ENCODE data around the gene LGALS9.
A peak's percentile ranks its signal among the peaks of the same experiment; 100 is the strongest.
"Not testable (repeated sequence)": the region's sequence is repeated elsewhere in the genome, so short reads cannot be mapped to it uniquely, and the experiment has no call there.

Gene LGALS9

DNA sequence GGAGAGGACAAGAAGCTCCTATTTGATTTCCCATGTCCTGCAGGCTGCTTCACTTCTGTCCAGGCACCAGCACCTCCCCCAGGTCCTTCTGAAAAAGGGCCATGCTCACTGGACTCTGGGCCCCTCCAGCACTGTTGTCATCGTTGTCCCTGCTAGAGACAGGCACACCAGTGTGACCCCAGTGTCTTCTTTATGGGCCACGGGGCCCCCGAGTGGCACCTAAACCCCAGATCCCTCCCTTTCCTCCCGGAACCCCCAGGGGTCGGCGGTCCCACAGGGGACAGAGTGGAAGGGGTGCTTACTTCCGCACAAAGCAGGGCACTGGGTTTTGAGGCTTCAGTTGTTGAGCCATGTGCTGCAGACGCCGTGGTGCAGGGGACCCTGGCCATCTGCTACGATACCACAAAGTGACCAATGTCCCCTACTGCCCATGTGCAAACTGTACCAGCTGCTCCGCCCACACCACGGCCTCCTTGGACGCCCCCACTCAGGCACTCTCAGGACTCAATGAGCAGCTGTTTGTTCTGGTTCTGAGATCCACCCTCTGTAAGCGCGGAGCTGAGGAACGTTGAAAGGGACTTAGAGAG, 24.6 kb downstream of the LGALS9 start:
- not testable (repeated sequence) for DNase-seq

DNA sequence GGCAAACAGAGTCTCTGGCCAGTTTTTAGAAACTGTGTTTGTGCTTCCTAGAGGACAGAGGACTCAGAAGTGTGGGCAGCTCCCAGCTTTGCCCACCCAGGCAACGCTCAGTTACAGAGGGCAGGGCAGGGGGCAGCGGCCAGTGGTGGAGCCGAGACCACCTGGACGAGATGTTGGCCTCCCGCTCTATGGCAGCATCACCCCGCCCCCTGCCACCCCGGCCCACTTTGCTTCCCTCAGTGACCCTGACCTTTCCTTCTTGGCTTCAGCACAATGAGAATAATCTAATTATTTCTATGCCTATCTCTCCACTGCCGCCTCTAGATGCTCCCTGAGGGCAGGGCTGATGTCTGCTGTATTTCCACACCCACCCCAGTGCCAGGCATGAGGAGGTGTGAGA, 25.6 kb downstream of the LGALS9 start:
- DNase-seq: not testable (repeated sequence)

DNA sequence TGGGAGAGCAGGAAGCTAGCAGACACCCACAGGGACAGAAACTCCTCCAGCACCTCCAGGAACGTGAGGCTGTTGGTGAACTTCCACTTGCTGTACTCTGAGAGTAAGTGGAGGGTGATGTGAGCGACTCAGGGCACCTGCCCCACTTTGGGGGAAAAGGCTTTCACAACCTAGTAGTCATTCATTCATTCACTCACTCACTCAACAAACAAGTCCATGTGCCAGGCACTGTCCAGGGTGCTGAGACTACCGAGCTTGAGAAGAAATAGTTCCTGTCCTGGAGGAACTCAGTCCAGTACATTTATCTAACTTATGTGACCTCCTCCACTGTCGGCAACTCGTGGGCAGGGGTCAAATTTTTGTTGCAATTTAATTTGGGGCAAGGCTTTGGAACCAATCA, 26.6 kb downstream of the LGALS9 start:
- no peak for DNase-seq

DNA sequence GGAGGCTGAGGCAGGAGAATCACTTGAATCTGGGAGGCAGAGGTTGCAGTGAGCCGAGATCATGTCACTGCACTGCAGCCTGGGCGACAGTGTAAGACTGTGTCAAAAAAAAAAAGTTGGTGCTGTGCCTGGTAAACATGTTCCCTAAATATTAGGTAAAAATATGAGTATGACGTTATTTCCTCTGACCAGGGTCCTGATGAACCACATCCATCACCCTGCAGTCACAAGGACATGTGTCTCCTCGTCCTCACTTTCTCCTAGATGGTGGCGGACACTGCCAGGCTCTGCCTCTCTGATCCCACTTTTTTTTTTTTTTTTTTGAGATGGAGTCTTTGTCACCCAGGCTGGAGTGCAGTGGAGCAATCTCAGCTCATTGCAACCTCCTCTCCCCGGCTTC, 28.7 kb downstream of the LGALS9 start:
- no peak for DNase-seq

DNA sequence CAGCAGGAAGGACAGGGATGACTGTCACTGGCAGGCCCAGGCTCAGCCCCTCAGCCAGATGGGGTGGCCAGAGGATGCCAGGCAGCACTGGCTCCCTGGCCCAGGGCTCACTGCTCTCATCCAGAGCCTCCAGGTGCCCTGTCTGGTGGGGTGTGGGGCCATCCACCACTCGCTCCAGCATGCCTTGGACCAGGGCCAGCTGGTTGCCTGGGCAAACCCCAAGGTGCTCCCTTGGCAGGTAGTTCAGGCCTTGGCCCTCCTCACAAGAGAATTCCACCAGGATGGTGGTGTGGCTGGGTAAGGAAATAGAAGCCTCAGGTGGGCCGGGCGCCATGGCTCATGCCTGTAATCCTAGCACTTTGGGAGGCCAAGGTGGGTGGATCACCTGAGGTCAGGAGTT, 29.4 kb downstream of the LGALS9 start:
- DNase-seq: no peak

DNA sequence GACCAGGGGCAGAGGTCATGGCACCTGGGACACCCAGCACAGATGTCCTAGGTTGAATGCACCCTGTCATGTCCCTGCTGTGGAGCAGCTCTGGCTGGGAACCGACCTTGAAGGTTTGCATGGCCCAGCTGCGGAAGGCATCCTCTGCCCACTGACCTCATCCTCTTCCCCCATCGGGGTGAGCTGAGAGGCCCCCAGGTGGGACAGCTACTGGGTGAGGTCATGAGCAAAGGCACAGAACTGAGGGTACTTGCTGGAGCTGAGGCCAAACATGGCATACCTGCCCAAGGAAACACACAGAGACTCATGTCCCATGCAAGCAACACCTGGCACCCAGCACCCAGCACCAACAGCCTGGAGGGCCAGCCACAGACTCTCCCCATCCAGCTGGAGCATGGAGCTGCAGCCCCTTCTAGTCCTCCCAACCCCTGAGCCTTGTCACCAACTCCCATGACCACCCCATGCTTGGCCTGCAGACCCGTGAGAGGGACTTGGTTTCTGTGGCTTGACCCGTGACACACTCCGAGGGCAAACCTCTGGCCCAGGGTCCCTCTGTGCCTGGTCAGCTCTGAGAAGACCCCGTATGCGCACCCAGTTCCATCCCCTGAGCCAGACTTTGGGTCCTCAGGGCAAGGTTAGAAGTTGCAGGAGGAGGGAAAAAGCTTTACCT, 33.1 kb downstream of the LGALS9 start:
- DNase-seq: no peak

DNA sequence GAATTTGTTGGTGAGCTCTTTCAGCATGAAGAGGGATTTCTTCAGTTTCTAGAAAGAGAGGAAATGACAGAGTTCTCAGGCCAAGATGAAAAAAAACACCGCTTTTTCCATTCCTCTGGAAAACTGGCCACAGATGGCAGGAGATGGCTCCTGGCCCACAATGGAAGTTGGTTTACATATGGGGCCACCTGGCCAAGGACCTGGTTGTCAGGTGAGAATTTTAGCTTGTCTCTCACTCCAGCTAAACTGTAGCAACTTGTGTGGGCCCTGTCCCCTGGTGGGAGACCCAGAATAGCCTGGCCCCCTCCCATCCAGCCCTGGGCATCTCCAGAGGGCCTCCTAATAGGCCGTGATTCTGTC, 33.6 kb downstream of the LGALS9 start:
- DNase-seq: no peak

DNA sequence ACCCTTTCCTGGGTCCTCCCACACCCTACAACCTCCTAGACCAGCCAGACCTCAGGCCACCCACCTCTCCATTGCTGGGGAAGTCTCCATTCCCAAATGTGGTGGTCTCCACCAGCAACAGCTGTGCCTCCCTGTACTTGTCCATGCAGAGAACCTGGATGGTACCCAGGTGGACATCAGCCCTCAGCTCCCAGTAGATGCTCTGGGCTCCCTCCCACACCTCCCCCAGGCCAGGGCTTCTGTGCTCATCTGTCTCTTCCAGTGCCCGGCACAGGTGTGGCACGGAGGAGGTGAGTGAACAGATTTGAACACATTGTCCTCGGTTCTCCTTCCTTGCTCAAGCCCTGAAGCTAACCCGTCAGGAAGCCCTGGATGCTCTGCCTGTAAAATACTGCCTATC, 34.6 kb downstream of the LGALS9 start:
- DNase-seq: no peak

DNA sequence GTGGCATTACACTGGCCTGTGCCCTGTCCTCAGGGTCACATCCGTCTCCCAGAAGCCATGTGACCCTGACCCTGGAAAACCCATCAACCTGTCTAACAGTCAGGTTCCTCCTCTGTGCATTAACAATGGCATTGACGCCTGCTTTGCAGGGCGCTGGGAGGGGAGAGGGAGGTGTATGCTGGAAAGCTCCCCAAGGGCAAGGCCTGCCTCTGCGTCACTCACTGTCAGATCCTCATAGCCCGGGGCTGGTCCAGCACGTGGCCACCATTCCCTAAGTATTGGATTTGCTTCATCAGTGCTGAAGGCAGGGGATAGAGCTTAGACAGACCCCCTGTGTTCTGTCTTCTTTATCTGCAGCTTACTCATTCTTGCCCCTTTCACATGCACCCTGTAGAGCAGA, 35.3 kb downstream of the LGALS9 start:
- DNase-seq: not testable (repeated sequence)

DNA sequence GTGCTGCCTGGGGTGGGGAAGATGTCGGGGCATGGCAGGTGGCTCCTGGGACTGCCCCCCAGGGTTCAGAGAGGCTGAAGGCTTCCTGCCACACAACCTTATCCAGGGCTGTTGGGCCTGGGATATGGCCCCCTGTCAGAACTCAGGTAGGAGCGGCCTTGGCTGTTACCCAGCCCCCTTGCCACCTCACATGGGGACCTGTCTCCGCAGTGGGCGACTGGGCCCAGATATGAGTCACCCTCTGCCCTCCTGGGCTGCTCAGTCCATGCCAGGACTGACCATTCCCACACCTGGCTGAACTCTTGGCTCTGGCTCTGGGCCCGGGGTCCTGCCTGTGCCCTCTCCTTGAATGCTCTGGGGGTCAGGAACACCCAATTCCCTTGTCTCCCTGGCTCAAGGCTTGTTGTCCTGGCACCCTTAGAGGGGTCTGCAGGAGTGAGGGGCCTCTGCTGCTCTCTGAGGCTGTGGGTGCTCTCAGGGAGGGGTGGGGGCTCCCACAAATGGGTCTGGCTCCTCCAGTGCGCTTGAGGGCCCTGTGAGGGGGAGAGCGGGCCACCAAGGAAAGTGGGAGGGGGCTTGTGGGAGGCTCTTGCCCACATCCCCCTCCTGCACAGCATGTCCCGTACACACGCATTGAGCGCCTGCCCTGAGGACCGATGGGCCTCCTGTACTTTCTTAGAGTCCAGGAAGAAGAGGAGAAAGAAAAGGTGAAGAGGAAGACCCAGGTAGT, 36.0 kb downstream of the LGALS9 start:
- DNase-seq: peak; percentile 41

DNA sequence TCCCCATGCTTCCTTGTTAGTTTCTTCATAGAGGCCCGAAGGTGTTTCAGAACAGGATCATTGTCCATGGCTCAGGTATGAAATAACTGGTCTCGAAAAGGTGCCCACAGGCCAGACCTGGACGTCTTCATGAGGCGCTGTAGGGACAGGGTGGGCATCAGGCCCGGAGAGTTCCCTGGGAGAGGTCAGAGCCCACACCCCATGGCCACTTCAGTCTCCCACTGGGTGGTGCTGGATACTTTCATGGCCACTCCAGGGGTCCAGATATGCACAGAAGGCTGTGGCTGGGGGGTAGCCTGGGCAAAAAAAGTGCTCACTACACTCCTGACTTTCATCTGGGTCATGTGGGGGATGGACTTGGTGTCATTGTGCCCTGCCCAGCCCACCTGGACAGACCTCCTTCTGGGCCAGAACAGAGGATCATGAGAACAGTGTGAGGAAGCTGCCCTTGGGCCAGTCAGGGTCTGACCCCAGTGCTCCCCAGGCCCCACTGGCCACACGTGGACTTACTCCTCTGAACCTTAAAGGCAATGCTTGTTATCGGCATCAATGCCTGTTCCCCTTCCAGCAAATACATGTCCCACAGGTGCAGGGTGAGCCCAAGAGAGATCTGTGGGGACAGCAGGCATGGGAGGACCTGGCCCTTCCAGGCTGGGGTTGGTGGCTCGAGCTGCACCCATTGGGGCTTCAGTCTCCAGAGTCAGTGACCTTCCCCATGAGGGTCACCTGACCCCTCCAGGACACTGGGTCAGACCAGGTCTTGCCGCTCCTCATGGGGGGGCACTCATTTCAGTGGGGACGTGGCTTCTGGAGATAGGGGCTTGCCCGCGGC, 36.9 kb downstream of the LGALS9 start:
- peak; percentile 42 for DNase-seq

DNA sequence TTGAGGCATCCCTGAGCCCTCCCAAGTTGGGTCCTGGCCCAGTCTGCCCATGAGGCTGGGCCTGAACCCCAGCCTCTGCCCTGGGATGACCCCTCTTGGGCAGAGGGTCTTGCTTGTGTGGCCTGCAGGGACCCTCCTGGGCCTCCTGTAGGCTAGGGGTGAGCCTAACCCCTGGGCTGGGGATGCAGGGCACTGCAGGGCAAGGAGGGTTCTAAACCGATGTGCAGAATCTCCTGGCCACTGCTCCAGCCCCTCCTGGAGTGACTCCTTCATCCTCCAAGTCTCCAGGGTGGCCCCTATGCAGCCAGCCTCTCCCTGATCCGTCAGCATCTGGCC, 37.5 kb downstream of the LGALS9 start:
- DNase-seq: peak; percentile 46

DNA sequence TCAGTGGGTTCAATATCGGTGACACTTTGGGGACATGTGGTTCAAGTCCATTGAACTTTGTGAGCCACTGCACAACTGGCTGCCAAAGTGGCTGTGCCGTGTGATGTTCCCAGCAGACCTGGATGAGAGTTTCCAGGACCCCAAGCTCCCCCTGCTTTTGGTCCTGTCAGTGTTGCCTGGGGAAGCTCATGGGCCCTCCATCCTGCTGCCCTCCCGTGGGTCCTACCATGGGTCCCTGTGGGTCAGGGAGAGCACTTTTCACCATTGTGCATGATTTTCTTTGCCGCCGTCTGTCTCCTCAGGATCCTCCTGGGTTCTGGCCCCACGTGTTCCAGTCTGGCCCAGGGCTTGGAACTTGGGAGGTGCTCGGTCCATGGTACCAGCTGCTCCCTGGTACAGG, 38.1 kb downstream of the LGALS9 start:
- DNase-seq: peak; percentile 28

DNA sequence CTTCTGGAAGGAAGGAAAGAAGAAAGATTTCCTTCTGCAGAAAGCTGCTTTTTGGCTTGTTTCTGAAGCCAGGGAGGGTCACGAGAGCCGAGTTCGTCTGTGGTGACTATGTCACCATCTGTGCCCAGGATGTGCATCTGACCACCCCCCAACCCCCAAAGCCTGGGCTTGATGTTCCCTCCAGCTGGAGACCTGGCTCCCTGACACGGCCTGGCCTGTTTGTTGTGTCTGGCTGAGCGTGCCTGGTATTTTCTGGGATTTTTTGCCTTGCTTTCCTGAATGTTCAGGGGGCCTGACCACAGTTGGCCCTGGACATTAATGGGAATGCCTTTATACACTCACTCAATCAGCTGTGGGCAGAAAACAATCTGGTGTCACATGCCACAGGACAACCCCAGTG, 38.9 kb downstream of the LGALS9 start:
- no peak for DNase-seq

DNA sequence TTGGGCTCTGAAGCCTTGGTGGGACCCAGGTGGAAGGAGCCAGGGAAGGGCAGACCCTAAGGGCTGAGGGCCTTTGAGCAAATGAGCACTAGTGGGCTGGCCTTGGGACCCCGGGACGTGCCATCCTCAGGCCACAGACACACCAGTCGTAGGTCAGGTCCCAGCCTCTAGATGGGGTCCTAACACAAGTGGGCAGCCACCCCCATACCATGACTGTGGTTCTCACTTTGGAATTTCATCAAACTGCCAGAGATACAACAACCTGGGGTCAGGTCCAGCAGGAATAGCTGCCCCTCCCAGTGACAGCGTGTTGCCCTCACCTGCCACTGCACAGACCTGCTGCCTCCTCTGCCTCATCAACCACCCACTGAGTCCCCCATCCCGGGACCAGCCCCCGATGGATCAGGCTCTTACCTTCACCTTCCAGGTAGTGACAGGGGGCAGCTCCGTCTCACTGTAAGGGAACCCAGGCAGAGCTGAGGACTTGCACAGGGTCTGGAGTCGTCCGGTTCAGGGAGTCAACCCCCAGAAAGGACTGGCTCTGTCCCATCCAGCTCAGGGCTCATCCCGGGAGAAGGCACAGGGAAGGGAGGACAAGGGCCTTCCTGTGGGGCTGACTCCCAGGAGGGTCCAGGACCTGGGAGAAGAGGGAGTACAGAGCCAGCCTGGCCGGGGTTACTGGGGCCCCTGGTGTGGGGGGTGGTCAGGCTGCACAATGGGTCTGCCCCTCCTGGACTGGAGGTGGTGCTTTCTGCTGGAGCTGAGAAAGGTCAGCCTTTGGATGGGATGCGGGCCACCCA, 40.0 kb downstream of the LGALS9 start:
- DNase-seq: no peak

DNA sequence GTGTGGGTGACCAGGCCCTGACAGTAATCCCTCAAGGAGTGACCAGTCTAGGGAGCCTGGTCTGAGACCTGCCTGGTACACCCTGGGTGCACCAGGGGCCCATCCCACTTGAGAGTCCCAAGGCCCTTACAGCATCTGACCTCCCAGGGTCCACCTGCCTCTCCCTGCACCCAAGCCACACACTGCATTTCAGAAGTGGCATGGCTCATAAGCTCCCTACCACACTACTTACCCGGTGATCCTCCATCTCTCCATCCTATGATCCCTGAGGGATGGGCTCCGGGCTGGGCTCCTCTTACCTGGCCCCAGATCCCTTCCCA, 40.6 kb downstream of the LGALS9 start:
- no peak for DNase-seq

DNA sequence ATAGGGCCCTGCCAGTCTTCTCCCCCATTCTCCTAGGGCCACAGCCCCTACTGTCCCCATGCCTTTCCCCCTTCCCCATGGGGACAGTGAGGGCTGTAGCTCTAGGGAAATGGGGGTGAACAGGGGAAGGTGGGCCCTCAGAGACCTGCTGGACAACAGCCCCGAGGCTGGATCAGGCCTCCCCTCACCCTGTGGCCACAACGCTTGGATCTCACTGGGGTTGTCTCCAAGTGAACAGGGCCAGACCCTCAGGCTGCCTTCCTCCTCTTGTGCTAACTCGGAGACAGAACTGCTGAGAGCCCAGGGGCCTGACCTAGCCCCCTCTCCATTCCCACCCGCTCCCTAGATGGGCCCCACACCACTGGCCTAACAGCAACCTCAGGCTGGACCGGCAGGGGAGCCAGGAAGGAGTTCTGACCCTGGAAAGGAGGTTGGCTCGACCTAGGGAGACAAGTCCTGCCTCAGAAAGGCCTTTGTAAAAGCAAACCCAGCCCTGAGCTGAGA, 41.0 kb downstream of the LGALS9 start:
- not testable (repeated sequence) for DNase-seq

DNA sequence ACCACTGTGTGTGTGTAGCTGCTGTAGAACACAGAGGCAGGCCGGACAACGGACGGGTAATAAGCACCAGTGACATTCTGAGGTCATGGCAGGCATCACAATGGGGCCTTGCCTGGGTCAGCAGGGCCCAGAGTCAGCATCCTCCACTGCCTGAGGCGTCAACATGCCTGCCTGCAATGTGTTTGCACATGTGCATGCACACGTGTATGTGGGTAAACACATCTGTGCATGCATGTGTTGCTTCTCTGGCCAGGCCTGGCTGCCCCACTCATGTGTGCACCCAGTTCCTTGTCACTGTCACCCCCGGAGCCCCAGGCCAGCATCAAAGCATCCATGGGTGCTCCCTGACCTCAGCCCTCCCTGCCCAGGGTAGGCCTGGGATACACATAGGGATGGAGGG, 43.3 kb downstream of the LGALS9 start:
- no peak for DNase-seq

DNA sequence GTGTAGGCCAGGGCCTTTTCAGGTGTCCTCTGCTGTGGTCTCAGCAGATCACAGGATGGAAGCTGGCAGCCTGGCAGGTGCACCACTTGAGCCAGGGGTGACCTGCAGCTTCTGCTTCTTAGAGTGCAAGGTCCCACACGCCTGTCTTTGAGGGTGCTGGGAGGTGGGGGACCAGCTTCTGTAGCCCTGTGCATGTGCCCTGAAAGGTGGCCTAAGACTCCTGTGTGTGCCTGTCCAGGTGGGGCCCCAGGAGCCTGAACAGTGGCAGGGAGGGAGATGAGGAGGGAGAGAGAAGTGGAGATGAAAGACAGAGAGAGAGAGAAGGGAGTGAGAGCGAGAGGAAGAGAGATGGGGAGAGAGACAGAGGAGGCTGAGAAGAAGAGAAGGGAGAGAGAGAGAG, 46.2 kb downstream of the LGALS9 start:
- DNase-seq: no peak

DNA sequence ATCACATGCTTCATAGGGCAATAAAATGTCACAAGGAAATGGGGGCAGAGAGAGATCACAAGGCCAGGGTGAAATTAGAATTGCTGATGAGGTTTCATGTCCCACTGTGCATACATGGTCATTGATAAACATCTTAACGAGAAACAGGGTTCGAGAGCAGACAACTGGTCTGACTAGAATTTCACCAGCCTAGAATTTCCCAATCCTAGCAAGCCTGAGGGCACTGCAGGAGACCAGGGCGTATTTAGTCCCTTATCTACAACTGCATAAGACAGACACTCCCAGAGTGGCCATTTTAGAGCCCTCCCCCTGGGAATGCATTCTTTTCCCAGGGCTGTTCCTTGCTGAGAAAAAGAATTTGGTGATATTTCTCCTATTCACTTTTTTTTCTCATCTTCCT, 55.3 kb downstream of the LGALS9 start:
- not testable (repeated sequence) for DNase-seq

DNA sequence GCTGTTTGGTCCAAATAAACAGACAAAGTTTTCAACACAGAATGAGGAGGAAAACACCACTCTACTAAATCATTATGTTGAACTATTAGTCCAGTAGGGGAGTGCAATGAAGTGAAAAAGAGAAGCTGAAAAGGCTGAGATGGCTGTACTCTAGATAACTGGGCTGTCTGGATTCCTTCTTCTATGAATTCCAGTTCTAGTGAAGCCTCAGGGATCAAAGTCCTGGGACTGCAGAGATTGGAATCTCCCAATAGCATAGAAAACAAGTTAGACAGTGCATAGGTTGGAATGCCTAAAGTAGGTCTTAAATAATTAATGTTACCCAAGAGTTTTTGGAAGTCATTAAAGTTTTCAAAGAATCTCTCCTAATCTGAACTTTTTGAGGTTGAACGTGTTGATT, 59.9 kb downstream of the LGALS9 start:
- DNase-seq: no peak

DNA sequence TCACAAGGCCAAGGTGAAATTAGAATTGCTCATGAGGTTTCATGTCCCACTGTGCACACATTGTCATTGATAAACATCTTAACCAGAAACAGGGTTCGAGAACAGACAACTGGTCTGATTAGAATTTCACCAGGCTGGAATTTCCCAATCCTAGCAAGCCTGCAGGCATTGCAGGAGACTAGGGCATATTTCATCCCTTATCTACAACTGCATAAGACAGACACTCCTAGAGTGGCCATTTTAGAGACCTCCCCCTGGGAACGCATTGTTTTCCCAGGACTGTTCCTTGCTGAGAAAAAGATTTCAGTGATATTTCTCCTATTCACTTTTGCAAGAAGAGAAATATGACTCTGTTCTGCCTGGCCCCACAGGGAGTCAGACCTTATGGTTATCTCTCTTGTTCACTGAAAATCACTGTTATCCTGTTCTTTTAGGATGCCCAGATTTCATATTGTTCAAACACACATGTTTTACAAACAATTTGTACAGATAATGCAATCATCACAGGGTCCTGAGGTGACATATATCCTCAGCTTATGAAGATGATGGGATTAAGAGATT, 64.3 kb downstream of the LGALS9 start:
- DNase-seq: not testable (repeated sequence)
